ENCODE results near the gene APOL4. TPM values are rescaled to one million over a fixed set of nuclear protein-coding genes. Genes with fewer than 3 reads are reported as not detected.
"Not testable (repeated sequence)": the region's sequence is repeated elsewhere in the genome, so short reads cannot be mapped to it uniquely, and the experiment has no call there.

APOL4 gene
- polyA plus RNA-seq, 3 donors, result 4.6 to 11.3 (median 10.7) TPM

- no peak for DNase-seq (ENCODE audit: extremely low read depth in 1 of 11, low read depth in 9 of 11, low spot score in 4 of 11)
Observed at GRCh38 chr22:36164621-36165020, 37.0 kb downstream of the APOL4 start.

DNA sequence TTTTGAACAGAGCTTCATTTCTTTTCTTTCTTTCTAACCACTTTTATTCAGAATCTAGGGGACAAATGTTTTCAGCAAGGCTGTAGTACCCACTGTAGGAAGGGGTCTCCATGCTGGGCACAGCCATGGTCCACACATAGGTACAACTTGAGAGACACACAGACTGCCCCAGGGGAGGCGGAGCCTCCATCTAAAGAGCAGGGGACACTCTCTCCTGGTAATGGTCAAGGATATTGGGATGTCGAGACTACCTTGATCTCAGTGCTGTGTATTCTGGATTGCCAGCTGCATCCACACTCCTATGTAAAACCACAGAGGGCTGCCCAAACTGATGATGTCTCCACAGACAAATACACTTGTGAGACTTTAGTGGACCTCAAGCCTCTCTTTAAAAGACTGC is 38.1 kb downstream of the APOL4 start:
- DNase-seq (ENCODE audit: extremely low read depth in 1 of 11, low read depth in 9 of 11, low spot score in 4 of 11), result no peak

DNA sequence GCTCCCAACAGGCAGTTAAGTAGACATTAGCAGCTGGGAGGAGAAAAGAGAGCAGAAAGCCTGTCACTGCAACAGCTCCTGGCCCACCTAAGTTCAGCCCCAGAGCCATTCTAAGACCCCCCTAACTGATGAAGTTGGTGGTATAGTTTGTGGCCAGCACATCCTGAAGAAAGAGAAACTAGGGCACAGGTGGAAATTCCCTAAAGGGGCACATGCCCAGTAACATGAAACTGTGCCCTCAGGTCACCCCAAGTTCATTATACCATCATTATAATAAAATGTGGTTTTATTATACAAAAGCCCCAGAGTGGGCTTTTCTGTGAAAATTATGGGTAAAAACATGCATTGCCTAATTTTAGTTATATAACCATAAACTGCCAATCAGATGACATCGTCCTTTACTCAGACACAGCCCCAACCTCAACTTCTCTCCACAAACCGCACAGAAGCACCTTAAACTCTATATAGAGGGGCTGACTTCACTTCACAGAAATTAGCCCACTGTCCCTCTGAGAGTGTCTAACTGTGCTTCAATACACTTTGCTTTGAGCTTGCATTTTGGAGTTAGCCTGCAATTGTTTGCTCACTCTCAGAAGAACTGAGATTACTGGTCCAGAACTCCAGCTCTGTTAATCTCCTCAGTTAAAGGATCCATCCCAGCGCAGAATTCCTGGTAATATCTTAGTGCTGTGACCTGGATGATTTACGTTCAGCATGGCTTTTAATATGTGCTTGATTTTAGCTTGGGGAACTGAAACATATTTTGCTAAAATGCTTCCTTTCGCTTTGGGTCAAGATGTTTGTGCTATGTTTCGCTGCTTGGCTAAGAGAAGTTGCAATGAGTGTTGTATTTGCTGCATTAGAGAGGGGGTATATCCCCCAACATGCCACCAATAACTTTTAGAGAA is 39.2 kb downstream of the APOL4 start:
- no peak for DNase-seq (ENCODE audit: extremely low read depth in 1 of 11, low read depth in 9 of 11, low spot score in 4 of 11)

GRCh38 chr22:36161793-36162126 is 39.8 kb downstream of the APOL4 start:
- DNase-seq (ENCODE audit: extremely low read depth in 1 of 11, low read depth in 9 of 11, low spot score in 4 of 11), result not testable (repeated sequence)

DNA sequence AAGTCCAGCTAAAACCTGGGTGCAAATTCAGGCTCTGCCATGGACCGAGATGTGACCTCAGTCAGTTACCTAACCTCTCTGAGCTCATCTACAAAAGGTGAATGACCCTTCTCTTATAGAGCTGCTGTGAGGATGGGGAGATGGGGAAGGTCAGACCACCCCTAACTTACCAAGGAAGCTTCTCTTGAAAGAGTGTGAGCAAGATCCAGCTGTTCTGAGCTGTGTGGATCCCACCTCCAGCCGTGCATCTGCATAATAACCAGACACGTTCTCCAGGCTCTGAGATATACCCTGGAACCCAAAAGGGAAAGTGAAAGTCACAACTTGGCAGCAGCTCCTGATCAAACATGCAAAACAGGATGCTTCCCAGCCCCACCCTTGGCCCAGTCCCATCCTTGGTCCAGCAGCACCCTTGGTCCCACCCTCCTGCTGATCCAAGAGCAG is 41.1 kb downstream of the APOL4 start, which contains the start of gene APOL3:
Gene APOL3 (minus strand): TSS at position 257 of the 444 bp plus-strand sequence. CDS start 11,700 bp downstream, outside the sequence.
- no peak for DNase-seq (ENCODE audit: extremely low read depth in 1 of 11, low read depth in 9 of 11, low spot score in 4 of 11)

- peak in 9 of 11 donors; percentile 45 to 63 (median 51) for DNase-seq (ENCODE audit: extremely low read depth in 1 of 11, low read depth in 9 of 11, low spot score in 4 of 11)
Observed at GRCh38 chr22:36156515-36157419, 44.8 kb downstream of the APOL4 start.

DNA sequence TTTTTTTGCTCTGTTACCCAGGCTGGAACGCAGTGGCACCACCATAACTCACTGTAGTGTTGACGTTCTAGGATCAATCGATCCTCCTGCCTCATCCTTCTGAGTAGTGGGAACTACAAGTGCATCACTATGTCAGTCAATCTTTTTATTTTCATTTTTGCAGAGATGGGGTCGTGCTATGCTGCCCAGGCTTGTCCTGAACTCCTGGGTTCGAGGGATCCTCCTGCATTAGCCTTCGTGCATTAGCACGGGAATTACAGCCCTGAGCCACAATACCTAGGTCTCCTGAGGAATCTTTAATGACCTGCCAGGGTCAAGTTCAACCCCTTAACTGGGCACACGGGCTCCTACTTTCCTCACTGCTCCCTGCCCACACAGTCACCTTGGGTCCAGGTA is 45.5 kb downstream of the APOL4 start:
- no peak for DNase-seq (ENCODE audit: extremely low read depth in 1 of 11, low read depth in 9 of 11, low spot score in 4 of 11)

DNA sequence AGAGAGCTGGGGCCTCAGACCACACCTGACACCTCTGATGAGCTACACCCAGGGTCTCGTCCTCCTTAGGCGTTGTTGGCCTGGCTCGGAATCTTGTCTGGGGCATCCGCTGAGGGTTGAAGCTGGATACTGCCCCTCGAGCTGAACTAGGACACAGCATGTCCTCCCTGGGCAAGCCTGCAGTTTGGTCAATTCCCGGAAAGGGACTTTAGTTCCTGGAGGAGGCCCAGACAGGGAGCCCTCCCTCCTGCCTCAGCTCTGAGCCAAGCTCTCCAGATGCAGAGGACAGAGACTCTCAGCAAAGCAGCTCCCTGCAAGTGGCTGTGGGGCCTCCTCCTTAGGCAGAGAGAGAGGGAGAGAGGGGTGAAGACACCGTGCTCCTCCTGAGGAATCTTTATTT is 45.9 kb downstream of the APOL4 start:
- DNase-seq (ENCODE audit: extremely low read depth in 1 of 11, low read depth in 9 of 11, low spot score in 4 of 11), result peak in 2 of 11 donors; percentile 43 to 47

- DNase-seq (ENCODE audit: extremely low read depth in 1 of 11, low read depth in 9 of 11, low spot score in 4 of 11), result no peak
Observed at GRCh38 chr22:36154423-36154945, 47.1 kb downstream of the APOL4 start.

- no peak for DNase-seq (ENCODE audit: extremely low read depth in 1 of 11, low read depth in 9 of 11, low spot score in 4 of 11)
Observed at GRCh38 chr22:36153501-36154422, 47.8 kb downstream of the APOL4 start.

GRCh38 chr22:36152821-36153220 is 48.8 kb downstream of the APOL4 start:
- DNase-seq (ENCODE audit: extremely low read depth in 1 of 11, low read depth in 9 of 11, low spot score in 4 of 11), result not testable (repeated sequence)

DNA sequence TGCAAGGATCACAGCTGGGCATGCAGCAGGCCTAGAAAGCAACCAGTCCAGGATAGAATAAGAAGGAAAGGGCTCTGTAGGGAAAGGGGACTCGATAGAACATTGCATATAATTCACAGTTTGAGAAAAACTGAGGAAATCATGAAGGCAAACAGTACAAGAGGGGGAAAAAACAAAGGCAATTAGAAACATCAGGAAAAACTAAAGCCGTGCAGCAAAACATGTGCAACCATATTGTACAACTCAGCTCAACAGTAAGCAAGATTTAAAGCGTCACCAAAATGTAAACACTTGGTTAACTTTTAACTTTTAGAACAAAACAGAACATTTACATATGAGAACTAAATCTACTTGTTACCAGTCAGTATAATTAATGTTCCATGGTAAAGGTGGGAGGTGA is 49.5 kb downstream of the APOL4 start:
- no peak for DNase-seq (ENCODE audit: extremely low read depth in 1 of 11, low read depth in 9 of 11, low spot score in 4 of 11)

DNA sequence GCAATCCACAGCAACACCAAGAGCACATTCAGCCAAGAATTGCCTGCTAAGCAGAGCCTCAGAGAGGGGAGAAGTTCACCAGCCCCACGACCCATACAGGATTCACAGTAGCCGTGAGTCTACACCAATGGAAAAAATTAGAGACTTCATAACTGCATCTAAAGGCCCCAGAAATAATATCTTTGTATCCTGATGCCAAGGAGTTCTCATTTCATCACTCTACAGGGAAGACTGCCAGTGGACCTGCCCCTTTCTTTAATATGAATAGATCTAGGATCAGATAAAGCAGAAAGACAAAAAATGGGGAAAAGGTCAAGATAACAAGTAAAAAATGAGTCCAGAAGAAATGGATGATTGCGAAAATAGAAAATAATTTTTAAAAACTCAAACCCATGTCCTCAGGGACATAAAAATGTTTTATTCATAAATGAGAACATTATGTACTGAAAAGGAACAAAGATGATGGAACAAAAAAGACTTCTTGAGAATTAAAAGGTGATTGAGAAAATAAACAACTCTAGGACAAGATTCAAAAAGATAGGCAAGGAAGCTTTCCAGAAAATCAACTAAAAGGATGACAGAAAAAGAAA is 50.5 kb downstream of the APOL4 start:
- DNase-seq (ENCODE audit: extremely low read depth in 1 of 11, low read depth in 9 of 11, low spot score in 4 of 11), result no peak

- no peak for DNase-seq (ENCODE audit: extremely low read depth in 1 of 11, low read depth in 9 of 11, low spot score in 4 of 11)
Observed at GRCh38 chr22:36149441-36149840, 52.2 kb downstream of the APOL4 start.

DNA sequence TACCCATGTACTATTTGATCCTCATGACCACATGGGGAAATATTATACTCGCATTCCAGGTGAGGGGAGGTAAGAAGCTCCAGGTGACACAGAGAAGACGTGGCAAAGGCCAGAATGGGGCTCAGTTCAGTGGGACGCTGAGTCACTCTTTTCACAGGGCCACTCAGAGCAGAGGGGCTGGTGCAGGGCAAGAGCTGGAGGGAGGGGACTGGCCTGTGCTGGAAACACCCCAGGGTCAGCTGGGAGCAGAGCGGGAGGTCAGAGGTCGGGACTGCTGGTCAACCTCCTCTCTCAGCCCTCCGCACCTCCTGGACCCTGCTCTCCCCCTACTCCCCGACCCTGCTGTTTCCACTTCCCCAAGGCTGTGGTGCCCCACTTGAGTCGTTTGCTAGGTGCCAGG is 53.2 kb downstream of the APOL4 start:
- DNase-seq (ENCODE audit: extremely low read depth in 1 of 11, low read depth in 9 of 11, low spot score in 4 of 11), result no peak

GRCh38 chr22:36147196-36147791 is 54.3 kb downstream of the APOL4 start:
- no peak for DNase-seq (ENCODE audit: extremely low read depth in 1 of 11, low read depth in 9 of 11, low spot score in 4 of 11)

DNA sequence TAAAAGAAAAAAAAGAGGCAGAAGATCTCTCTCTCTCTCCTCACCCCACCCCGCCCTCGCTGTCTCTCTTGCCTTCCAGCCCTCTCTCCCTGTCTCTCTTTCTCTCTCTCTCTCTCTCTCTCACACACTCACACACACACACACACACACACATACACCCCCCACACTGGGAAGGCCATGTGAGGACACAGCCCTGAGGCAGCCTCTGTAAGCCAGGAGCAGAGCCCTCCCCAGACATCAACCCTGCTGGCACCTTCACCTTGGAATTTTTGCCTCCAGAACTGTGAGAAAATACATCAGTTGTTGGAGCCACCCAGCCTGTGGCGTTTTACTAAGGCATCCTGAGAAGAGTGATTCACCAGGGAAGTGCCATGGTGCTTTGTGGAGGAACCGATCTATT is 55.7 kb downstream of the APOL4 start:
- DNase-seq (ENCODE audit: extremely low read depth in 1 of 11, low read depth in 9 of 11, low spot score in 4 of 11), result no peak

Measured in renal cortex interstitium (tissue), 11 donors.